RWPE2 (cell line): ENCODE results near the gene MAGEA2B.
"Not testable (repeated sequence)": the region's sequence is repeated elsewhere in the genome, so short reads cannot be mapped to it uniquely, and the experiment has no call there.

Experiments
- ATAC-seq: fragments of 200-7000 bp; cut with Tn5 transposase; 3 replicates; pipeline ENCODE4 v1.9.1; 2021; ENCODE audit warnings: low read depth
- DNase-seq: peaks from one replicate; pipeline ENCODE4 v3.0.0-alpha.2; 2020; ENCODE audit warnings: low spot score
- H3K27ac ChIP-seq: fragments of 450-650 bp; 2 replicates; pipeline ENCODE4 v1.5.1; 2017; ENCODE audit warnings: mild to moderate bottlenecking; ENCODE audit not compliant: poor library complexity, severe bottlenecking
- H3K27me3 ChIP-seq: fragments of 250-450 bp; sonication (Bioruptor Pico); 2 replicates; pipeline ENCODE4 v1.5.1; 2021; ENCODE audit warnings: mild to moderate bottlenecking, moderate library complexity; ENCODE audit not compliant: insufficient read depth, poor library complexity, severe bottlenecking
- H3K36me3 ChIP-seq: fragments of 250-450 bp; sonication (Bioruptor Pico); 2 replicates; pipeline ENCODE4 v1.5.1; 2020; ENCODE audit warnings: low read depth, mild to moderate bottlenecking, moderate library complexity
- H3K4me1 ChIP-seq: fragments of 250-450 bp; sonication (Bioruptor Pico); 2 replicates; pipeline ENCODE4 v1.5.1; 2021; ENCODE audit warnings: mild to moderate bottlenecking, moderate library complexity; ENCODE audit not compliant: insufficient read depth, poor library complexity, severe bottlenecking
- H3K4me3 ChIP-seq: fragments of 250-450 bp; sonication (Bioruptor Pico); 2 replicates; pipeline ENCODE4 v1.5.1; 2021; ENCODE audit warnings: mild to moderate bottlenecking, moderate library complexity; ENCODE audit not compliant: severe bottlenecking
- H3K9me3 ChIP-seq: fragments of 250-450 bp; sonication (Bioruptor Pico); 2 replicates; pipeline ENCODE4 v1.5.1; 2021; ENCODE audit warnings: mild to moderate bottlenecking, moderate library complexity; ENCODE audit not compliant: severe bottlenecking
- TF ChIP-seq, protein P1 (sequence below): fragments of 450-650 bp; IDR thresholded peaks from one replicate; pipeline ENCODE4 v1.5.1; 2017; ENCODE audit warnings: mild to moderate bottlenecking, moderate library complexity; ENCODE audit not compliant: poor library complexity, severe bottlenecking

Gene MAGEA2B, protein sequence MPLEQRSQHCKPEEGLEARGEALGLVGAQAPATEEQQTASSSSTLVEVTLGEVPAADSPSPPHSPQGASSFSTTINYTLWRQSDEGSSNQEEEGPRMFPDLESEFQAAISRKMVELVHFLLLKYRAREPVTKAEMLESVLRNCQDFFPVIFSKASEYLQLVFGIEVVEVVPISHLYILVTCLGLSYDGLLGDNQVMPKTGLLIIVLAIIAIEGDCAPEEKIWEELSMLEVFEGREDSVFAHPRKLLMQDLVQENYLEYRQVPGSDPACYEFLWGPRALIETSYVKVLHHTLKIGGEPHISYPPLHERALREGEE

GRCh38 chrX:152713815-152714787, at the start of gene MAGEA2B:
Gene MAGEA2B (plus strand): TSS chrX:152714628. CDS start chrX:152717107, 2,479 bp downstream.
- not testable (repeated sequence) for H3K27ac ChIP-seq, H3K36me3 ChIP-seq, H3K9me3 ChIP-seq, H3K4me1 ChIP-seq, DNase-seq, H3K4me3 ChIP-seq, ATAC-seq, H3K27me3 ChIP-seq

- DNase-seq: no peak
- ATAC-seq: no peak
- H3K4me1 ChIP-seq: no peaks in the 10 kb centered on the region
- H3K9me3 ChIP-seq: no peaks in the 10 kb centered on the region
- H3K27me3 ChIP-seq: no peaks in the 10 kb centered on the region
- no peaks in the 10 kb centered on the region for H3K36me3 ChIP-seq
- TF ChIP-seq, protein P1, sequence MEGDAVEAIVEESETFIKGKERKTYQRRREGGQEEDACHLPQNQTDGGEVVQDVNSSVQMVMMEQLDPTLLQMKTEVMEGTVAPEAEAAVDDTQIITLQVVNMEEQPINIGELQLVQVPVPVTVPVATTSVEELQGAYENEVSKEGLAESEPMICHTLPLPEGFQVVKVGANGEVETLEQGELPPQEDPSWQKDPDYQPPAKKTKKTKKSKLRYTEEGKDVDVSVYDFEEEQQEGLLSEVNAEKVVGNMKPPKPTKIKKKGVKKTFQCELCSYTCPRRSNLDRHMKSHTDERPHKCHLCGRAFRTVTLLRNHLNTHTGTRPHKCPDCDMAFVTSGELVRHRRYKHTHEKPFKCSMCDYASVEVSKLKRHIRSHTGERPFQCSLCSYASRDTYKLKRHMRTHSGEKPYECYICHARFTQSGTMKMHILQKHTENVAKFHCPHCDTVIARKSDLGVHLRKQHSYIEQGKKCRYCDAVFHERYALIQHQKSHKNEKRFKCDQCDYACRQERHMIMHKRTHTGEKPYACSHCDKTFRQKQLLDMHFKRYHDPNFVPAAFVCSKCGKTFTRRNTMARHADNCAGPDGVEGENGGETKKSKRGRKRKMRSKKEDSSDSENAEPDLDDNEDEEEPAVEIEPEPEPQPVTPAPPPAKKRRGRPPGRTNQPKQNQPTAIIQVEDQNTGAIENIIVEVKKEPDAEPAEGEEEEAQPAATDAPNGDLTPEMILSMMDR: no peak
- H3K4me3 ChIP-seq: no peak overlapping the region
- H3K27ac ChIP-seq: no peak overlapping the region
Observed at GRCh38 chrX:152674135-152674534, 40.3 kb upstream of the MAGEA2B start.

- H3K36me3 ChIP-seq, H3K4me1 ChIP-seq, H3K4me3 ChIP-seq, H3K9me3 ChIP-seq, H3K27me3 ChIP-seq, ATAC-seq, H3K27ac ChIP-seq, DNase-seq: not testable (repeated sequence)
Observed at GRCh38 chrX:152674652-152675051, 39.8 kb upstream of the MAGEA2B start.

GRCh38 chrX:152681012-152681411, 33.4 kb upstream of the MAGEA2B start:
- ATAC-seq: not testable (repeated sequence)

GRCh38 chrX:152697952-152698931, 16.2 kb upstream of the MAGEA2B start, which contains the start of gene MAGEA3:
Gene MAGEA3 (plus strand): TSS chrX:152698794. CDS start chrX:152700833, 2,039 bp downstream.
- not testable (repeated sequence) for H3K4me3 ChIP-seq, H3K4me1 ChIP-seq, H3K27ac ChIP-seq, H3K9me3 ChIP-seq, H3K36me3 ChIP-seq, H3K27me3 ChIP-seq, ATAC-seq, DNase-seq

More at GRCh38 chrX:152681012-152681411, 33.4 kb upstream of the MAGEA2B start:
- H3K4me1 ChIP-seq, H3K36me3 ChIP-seq, H3K27me3 ChIP-seq, H3K27ac ChIP-seq, H3K4me3 ChIP-seq, DNase-seq, H3K9me3 ChIP-seq: not testable (repeated sequence)

DNA sequence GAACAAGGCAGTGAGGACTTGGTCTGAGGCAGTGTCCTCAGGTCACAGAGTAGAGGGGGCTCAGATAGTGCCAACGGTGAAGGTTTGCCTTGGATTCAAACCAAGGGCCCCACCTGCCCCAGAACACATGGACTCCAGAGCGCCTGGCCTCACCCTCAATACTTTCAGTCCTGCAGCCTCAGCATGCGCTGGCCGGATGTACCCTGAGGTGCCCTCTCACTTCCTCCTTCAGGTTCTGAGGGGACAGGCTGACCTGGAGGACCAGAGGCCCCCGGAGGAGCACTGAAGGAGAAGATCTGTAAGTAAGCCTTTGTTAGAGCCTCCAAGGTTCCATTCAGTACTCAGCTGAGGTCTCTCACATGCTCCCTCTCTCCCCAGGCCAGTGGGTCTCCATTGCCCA, 14.0 kb upstream of the MAGEA2B start:
- not testable (repeated sequence) for DNase-seq, H3K9me3 ChIP-seq, H3K4me1 ChIP-seq, H3K36me3 ChIP-seq, H3K27ac ChIP-seq, ATAC-seq, H3K27me3 ChIP-seq, H3K4me3 ChIP-seq

- not testable (repeated sequence) for ATAC-seq, H3K9me3 ChIP-seq
Observed at GRCh38 chrX:152706500-152706899, 7.9 kb upstream of the MAGEA2B start.

DNA sequence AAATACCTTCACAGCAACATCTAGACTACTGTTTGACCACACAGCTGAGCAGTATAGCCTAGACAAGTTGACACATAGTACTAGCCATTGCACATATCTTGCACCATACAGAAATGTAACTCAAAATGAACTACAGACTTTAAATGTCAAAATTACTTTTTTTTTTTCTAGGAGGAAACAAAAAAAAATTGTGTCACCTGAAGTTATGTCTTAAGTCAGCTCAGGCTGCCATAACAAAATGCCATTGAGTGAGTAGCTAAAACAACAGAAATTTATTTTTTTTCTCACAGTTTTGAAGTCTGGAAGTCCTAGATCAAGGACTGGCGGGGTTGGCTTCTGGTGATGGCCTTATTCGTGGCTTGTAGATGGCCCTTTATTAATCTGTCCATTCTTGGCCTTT, 5.3 kb upstream of the MAGEA2B start, which contains the start of gene CSAG2:
CSAG2 (minus strand) TSS at position 101 of the 400 bp plus-strand sequence. CDS start 161 bp downstream, outside the sequence.
- not testable (repeated sequence) for H3K9me3 ChIP-seq, DNase-seq, H3K4me1 ChIP-seq, H3K27me3 ChIP-seq, H3K27ac ChIP-seq, H3K36me3 ChIP-seq, H3K4me3 ChIP-seq, ATAC-seq

More at GRCh38 chrX:152706500-152706899, 7.9 kb upstream of the MAGEA2B start:
- not testable (repeated sequence) for H3K27ac ChIP-seq, H3K4me1 ChIP-seq, H3K36me3 ChIP-seq, H3K4me3 ChIP-seq, DNase-seq, H3K27me3 ChIP-seq

DNA sequence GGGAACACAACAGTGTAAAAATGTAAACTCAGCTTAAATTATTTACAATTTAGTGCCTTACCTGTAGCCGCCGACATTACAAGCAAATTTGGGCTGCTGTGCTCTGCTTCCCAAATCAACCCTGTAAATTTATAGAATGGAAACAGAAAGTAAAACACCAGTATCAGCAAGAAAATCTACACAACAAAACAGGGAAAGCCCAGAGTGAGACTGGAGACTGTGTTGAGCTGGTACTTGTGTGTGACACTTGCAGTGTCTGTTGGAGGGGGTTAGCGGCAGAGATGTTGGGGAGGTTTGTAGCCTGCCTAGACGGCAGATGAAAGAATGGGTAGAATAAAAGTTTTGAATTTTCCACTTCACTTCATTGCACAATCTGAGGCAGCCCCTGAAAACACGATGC, 1.2 kb upstream of the MAGEA2B start:
- H3K27me3 ChIP-seq, ATAC-seq, H3K4me1 ChIP-seq, H3K36me3 ChIP-seq, H3K9me3 ChIP-seq, H3K4me3 ChIP-seq, DNase-seq, H3K27ac ChIP-seq: not testable (repeated sequence)
